ENCODE data around the gene VPS26C. TPM values are rescaled to one million over a fixed set of nuclear protein-coding genes. Genes with fewer than 3 reads are reported as not detected.

Gene VPS26C
- total and polyA plus RNA-seq, 2 of the 8 experiments (the other 6 are each of a cell fraction or from before 2014, with no cell fraction given) = 43.5 to 71.6 TPM

DNA sequence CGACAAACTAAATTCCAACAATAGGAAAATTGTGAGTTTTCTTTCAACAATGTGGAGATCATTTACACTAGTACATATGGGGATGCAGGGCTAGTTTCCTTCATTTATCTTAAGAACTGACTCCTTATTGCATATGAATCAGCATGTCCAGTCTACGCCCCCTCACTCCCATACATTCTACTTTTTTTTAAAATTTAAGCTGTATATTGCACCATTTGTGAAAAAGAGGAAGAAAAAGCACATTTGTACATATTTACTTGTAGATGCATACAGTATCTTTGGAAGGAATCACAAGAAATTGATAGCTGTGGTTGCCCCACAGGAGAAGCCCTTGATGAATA lies 15.9 kb downstream of the VPS26C start:
- 85% methylated on average over 2 of the region's 2 CpGs; no CpG with 5 or more reads in 1 of the 2 experiments for WGBS, 2 experiments (ENCODE audit: extremely low coverage in 1 of 2, insufficient coverage in 1 of 2, insufficient read length in 1 of 2, insufficient replicate concordance in 2 of 2, low coverage in 1 of 2, low lambda C conversion rate in 2 of 2, missing lambda C conversion rate in 1 of 2)
- no peak overlapping the region for H3K4me2 ChIP-seq (ENCODE audit: insufficient read depth in 1 of 2, low read depth in 2 of 2, low read length in 2 of 2)
- no peak overlapping the region for H2BK15ac ChIP-seq (ENCODE audit: low read length)

More for the DNA sequence above, 15.9 kb downstream of the VPS26C start:
- no peaks in the 10 kb centered on the region for H3K9me3 ChIP-seq (ENCODE audit: insufficient read depth in 2 of 2, low read depth in 1 of 2, low read length in 1 of 2)
- no peak overlapping the region for H3K9ac ChIP-seq (replicated peaks in 1 of 4; ENCODE audit: extremely low read depth in 1 of 4, low read depth in 3 of 4, low read length in 3 of 4)
- POLR2A ChIA-PET (ENCODE audit: partially characterized antibody) = no interaction called here
- no peak overlapping the region for H2BK120ac ChIP-seq (replicated peaks; ENCODE audit: low read depth, low read length)
- H3K23ac ChIP-seq (ENCODE audit: insufficient read length) = no peak overlapping the region
- CTCF ChIA-PET (ENCODE audit: partially characterized antibody) = no interaction called here
- H3K79me2 ChIP-seq (ENCODE audit: control insufficient read depth in 1 of 2, insufficient read depth in 2 of 2, low read length in 2 of 2) = peaks cover 6 to 98% of the 10 kb centered on the region in 2 experiments
- H3K56ac ChIP-seq (replicated peaks; ENCODE audit: insufficient read length, low read depth, low read length) = no peak overlapping the region
- no peaks in the 10 kb centered on the region for H3K36me3 ChIP-seq (ENCODE audit: control insufficient read depth in 2 of 4, insufficient read depth in 4 of 4, low read length in 3 of 4)
- H3K4me1 ChIP-seq (replicated peaks in 1 of 4; ENCODE audit: control insufficient read depth in 3 of 4, insufficient read depth in 4 of 4, low read length in 3 of 4) = no peaks in the 10 kb centered on the region
- no peak overlapping the region for H3K27ac ChIP-seq (ENCODE audit: low read depth, low read length)
- DNase-seq (ENCODE audit: low read depth in 1 of 2, low spot score in 2 of 2) = no peak
- H2BK12ac ChIP-seq (ENCODE audit: low read depth, low read length) = no peak overlapping the region
- no peak overlapping the region for H3K4ac ChIP-seq (replicated peaks; ENCODE audit: insufficient read length, low read depth, low read length)
- H2BK5ac ChIP-seq (ENCODE audit: low read depth, low read length) = no peak overlapping the region
- H4K8ac ChIP-seq (ENCODE audit: extremely low read depth, insufficient read depth, low read length) = no peak overlapping the region
- peaks cover 8% of the 10 kb centered on the region for H3K79me1 ChIP-seq (ENCODE audit: low read depth, low read length)
- H2AK5ac ChIP-seq (ENCODE audit: low read depth, low read length) = no peak overlapping the region
- FAIRE-seq = no peak
- H3K18ac ChIP-seq (ENCODE audit: extremely low read depth, low read length) = no peak overlapping the region
- no peak overlapping the region for H4K91ac ChIP-seq (replicated peaks; ENCODE audit: insufficient read length, low read length)
- no peak for TF ChIP-seq BACH1 (IDR thresholded peaks at IDR 0.05; ENCODE audit: low read length)
- TF ChIP-seq, protein P1, sequence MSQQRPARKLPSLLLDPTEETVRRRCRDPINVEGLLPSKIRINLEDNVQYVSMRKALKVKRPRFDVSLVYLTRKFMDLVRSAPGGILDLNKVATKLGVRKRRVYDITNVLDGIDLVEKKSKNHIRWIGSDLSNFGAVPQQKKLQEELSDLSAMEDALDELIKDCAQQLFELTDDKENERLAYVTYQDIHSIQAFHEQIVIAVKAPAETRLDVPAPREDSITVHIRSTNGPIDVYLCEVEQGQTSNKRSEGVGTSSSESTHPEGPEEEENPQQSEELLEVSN (IDR thresholded peaks at IDR 0.05) = no peak
- no peak for TF ChIP-seq SRF (IDR thresholded peaks at IDR 0.05; ENCODE audit: low read depth, low read length)
- no peak for TF ChIP-seq RAD21 (IDR thresholded peaks at IDR 0.05 in 1 of 2, conservative IDR thresholded peaks at IDR 0.05 in 1 of 2; ENCODE audit: low read depth in 2 of 2, low read length in 2 of 2)
- TF ChIP-seq GABPA (IDR thresholded peaks at IDR 0.05; ENCODE audit: borderline replicate concordance, insufficient read depth, low read length) = no peak
- TF ChIP-seq HDAC6 (IDR thresholded peaks at IDR 0.05; ENCODE audit: low read depth, low read length) = no peak
- TF ChIP-seq SP1 (IDR thresholded peaks at IDR 0.05; ENCODE audit: low read depth, low read length) = no peak
- TF ChIP-seq CHD2 (IDR thresholded peaks at IDR 0.05; ENCODE audit: low read length) = no peak
- no peak for TF ChIP-seq CREB1 (IDR thresholded peaks at IDR 0.05)
- no peak for TF ChIP-seq NRF1 (IDR thresholded peaks at IDR 0.05; ENCODE audit: low read depth, low read length)
- TF ChIP-seq CEBPB (IDR thresholded peaks at IDR 0.05; ENCODE audit: low read depth, low read length) = no peak
- no peak overlapping the region for H4K5ac ChIP-seq (ENCODE audit: insufficient read length, low read depth, low read length)
- H3K27me3 ChIP-seq (replicated peaks in 1 of 4; ENCODE audit: control insufficient read depth in 3 of 4, extremely low read depth in 1 of 4, insufficient read depth in 3 of 4, low read length in 3 of 4) = no peaks in the 10 kb centered on the region
- H3K14ac ChIP-seq (ENCODE audit: insufficient read length) = no peak overlapping the region
- no peak overlapping the region for H2AFZ ChIP-seq (ENCODE audit: low read length)
- no peak overlapping the region for H2BK20ac ChIP-seq (ENCODE audit: low read length)
- peaks cover 5 to 6% of the 10 kb centered on the region in 2 experiments for H4K20me1 ChIP-seq (replicated peaks in 1 of 2; ENCODE audit: control insufficient read depth in 1 of 2, insufficient read depth in 2 of 2, low read length in 2 of 2)
- H3K4me3 ChIP-seq (ENCODE audit: extremely low read depth in 1 of 4, insufficient read depth in 2 of 4, low read depth in 3 of 4, low read length in 4 of 4) = no peak overlapping the region
- H3K23me2 ChIP-seq (ENCODE audit: low read depth, low read length) = no peaks in the 10 kb centered on the region
